HAP-1 (cell line): ENCODE results near the gene CTDNEP1.

Source experiments
- DNase-seq, 2 experiments: peaks; one replicate each; pipeline ENCODE4 v3.0.0-alpha.2; 2016 to 2020; ENCODE audit warnings: low spot score in 2 of 2
- H3K27me3 ChIP-seq: fragments of 250-450 bp; sonication (Bioruptor Pico); 2 replicates; pipeline ENCODE4 v1.5.1; 2020; ENCODE audit warnings: low read depth, mild to moderate bottlenecking, moderate library complexity
- H3K36me3 ChIP-seq: fragments of 250-450 bp; sonication (Bioruptor Pico); replicated peaks from 2 replicates; pipeline ENCODE4 v1.5.1; 2020; ENCODE audit warnings: mild to moderate bottlenecking
- H3K4me1 ChIP-seq: fragments of 250-450 bp; sonication (Bioruptor Pico); 2 replicates; pipeline ENCODE4 v1.5.1; 2020; ENCODE audit warnings: mild to moderate bottlenecking
- H3K4me3 ChIP-seq: fragments of 250-450 bp; sonication (Bioruptor Pico); 2 replicates; pipeline ENCODE4 v1.5.1; 2020; ENCODE audit warnings: mild to moderate bottlenecking, moderate library complexity
- H3K9me3 ChIP-seq: fragments of 250-450 bp; sonication (Bioruptor Pico); 2 replicates; pipeline ENCODE4 v1.5.1; 2020; ENCODE audit warnings: mild to moderate bottlenecking, moderate library complexity
- in situ Hi-C: fragments of 300-500 bp; cut with MboI; formaldehyde crosslinking; loops from 3 replicates; pipeline ENCODE4 v1.14.3; 2020; ENCODE audit warnings: low sequenced_read_pairs, inconsistent platforms, mixed read lengths

CTDNEP1 gene

GRCh38 chr17:7284911-7285310 lies 33.4 kb upstream of the CTDNEP1 start:
- H3K4me3 ChIP-seq = no peak overlapping the region
- no peaks in the 10 kb centered on the region; the same call in 1 of the 2 replicates for H3K36me3 ChIP-seq
- H3K9me3 ChIP-seq = no peaks in the 10 kb centered on the region
- no peaks in the 10 kb centered on the region for H3K27me3 ChIP-seq
- no peak for DNase-seq
- in situ Hi-C loops = loop anchor here (5.0 kb wide), 1 partner anchor 62 kb away; no protein-coding TSS in a partner anchor
- peaks cover 8% of the 10 kb centered on the region for H3K4me1 ChIP-seq

GRCh38 chr17:7283471-7284216 lies 32.1 kb upstream of the CTDNEP1 start:
- in situ Hi-C loops = loop anchor here (5.0 kb wide), 1 partner anchor 64 kb away; no protein-coding TSS in a partner anchor
- Histone ChIP-seq H3K4me3 (no peak overlapping the region), H3K9me3 (no peaks in the 10 kb centered on the region), H3K27me3 (no peaks in the 10 kb centered on the region), H3K4me1 (peaks cover 8% of the 10 kb centered on the region), H3K36me3 (no peaks in the 10 kb centered on the region; the same call in 1 of the 2 replicates)
- no peak for DNase-seq

- DNase-seq = no peak
- no peak overlapping the region; the same call in 1 of the 2 replicates for H3K4me3 ChIP-seq
- in situ Hi-C loops = loop anchor here (5.0 kb wide), 1 partner anchor 64 kb away; no protein-coding TSS in a partner anchor
- H3K4me1 ChIP-seq = peaks cover 8% of the 10 kb centered on the region
- H3K9me3 ChIP-seq = no peaks in the 10 kb centered on the region
- H3K36me3 ChIP-seq = no peaks in the 10 kb centered on the region; the same call in 1 of the 2 replicates
- no peaks in the 10 kb centered on the region for H3K27me3 ChIP-seq
These were observed 31.3 kb upstream of the CTDNEP1 start for GRCh38 chr17:7282752-7283321.

DNA sequence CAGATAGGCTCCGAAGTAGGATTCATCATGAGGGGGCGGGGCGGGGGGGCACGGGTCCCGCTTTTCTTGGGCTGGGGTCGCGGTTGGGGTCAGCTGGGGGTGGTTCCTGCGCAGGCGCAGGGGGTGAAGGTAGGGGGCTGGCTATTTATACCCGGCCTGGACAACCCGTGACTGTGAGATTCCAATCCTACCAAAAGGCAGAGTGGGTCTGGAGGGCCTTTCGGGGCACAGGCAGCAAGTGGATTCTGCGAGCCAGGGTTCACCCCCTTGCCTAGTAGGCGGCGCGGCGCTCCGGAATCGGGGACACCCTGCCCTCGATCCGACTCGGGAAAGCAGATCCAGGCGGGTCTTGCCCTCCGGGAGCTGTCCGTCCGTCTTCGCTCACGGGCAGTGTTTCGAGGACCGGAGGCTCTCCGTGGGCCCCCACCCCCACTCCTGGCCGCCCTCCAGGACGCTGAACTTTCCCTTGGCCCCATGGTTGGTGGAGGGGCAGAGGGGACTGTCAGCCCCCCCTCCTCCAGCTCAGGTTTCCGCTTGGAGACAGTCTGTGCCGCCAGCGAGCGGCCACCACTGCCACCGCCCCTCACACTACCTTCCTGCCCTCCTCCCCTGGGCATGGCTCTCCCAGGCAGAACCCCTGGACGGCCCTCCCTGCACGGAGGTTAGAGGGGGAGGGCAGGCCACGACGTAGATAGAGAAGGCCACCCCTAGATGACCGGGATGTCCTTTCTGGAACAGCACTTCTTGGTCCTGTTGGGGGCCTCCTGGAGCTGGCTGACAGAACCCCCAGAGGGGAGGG lies 30.6 kb upstream of the CTDNEP1 start:
- peak in 1 of 2 experiments; percentile 35 for DNase-seq
- H3K27me3 ChIP-seq = no peaks in the 10 kb centered on the region
- H3K36me3 ChIP-seq = no peaks in the 10 kb centered on the region; the same call in 1 of the 2 replicates
- in situ Hi-C loops = loop anchor here (5.0 kb wide), 1 partner anchor 65 kb away; no protein-coding TSS in a partner anchor
- H3K9me3 ChIP-seq = no peaks in the 10 kb centered on the region
- peaks cover 8% of the 10 kb centered on the region for H3K4me1 ChIP-seq
- H3K4me3 ChIP-seq = peak overlapping the region; percentile 75

DNA sequence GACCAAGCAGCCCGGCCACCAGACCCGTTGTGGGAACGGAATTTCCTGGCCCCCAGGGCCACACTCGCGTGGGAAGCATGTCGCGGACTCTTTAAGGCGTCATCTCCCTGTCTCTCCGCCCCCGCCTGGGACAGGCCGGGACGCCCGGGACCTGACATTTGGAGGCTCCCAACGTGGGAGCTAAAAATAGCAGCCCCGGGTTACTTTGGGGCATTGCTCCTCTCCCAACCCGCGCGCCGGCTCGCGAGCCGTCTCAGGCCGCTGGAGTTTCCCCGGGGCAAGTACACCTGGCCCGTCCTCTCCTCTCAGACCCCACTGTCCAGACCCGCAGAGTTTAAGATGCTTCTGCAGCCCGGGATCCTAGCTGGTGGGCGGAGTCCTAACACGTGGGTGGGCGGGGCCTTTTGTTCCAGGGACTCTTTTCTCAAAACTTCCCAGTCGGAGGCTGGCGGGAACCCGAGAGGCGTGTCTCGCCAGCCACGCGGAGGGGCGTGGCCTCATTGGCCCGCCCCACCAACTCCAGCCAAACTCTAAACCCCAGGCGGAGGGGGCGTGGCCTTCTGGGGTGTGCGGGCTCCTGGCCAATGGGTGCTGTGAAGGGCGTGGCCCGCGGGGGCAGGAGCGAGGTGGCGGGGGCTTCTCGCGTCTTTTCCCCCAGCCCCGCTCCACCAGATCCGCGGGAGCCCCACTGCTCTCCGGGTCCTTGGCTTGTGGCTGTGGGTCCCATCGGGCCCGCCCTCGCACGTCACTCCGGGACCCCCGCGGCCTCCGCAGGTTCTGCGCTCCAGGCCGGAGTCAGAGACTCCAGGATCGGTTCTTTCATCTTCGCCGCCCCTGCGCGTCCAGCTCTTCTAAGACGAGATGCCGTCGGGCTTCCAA lies 29.8 kb upstream of the CTDNEP1 start, which contains the start of gene SLC2A4:
TSS of gene SLC2A4 (plus strand) at position 645 of the 879 bp plus-strand sequence. CDS start at position 862, 217 bp downstream.
- peak; percentile 95 to 99 for DNase-seq
- H3K9me3 ChIP-seq = no peaks in the 10 kb centered on the region
- no peaks in the 10 kb centered on the region; the same call in 1 of the 2 replicates for H3K36me3 ChIP-seq
- peak within 1 kb of the TSS; percentile 75 for H3K4me3 ChIP-seq
- in situ Hi-C loops = loop anchor here (5.0 kb wide), 1 partner anchor 66 kb away; no protein-coding TSS in a partner anchor
- H3K27me3 ChIP-seq = no peaks in the 10 kb centered on the region
- peaks cover 8% of the 10 kb centered on the region for H3K4me1 ChIP-seq

DNA sequence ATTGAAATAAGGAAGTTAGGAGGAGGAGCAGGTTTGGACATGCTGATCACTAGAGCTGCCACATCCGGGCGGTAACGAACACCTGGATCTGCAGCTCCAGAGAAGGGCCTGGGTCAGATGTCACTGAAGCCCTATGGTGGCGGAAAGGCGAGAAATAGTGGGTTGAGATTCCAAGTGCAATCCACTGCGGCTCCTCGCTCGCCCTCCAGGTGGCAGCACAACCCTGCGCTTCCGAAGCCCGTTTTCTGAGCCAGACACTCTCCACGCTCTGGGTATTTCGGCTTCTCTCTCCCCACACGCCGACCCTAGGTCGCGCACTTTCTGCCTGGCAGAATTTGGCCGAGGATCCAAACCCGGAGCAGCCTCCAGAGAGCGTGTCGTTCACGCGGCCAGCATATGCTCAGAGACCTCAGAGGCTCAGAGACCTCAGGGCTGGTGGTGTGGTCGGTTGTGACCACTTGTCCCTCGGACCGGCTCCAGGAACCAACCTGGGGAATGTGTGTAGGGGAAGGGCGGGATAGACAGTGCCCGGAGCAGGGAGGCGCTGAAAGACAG lies 29.1 kb upstream of the CTDNEP1 start:
- Histone ChIP-seq H3K36me3 (no peaks in the 10 kb centered on the region), H3K4me1 (peaks cover 8% of the 10 kb centered on the region), H3K27me3 (no peaks in the 10 kb centered on the region), H3K9me3 (no peaks in the 10 kb centered on the region), H3K4me3 (peak overlapping the region; percentile 75)
- DNase-seq = peak; percentile 85 to 92
- in situ Hi-C loops = loop anchor here (5.0 kb wide), 1 partner anchor 67 kb away; no protein-coding TSS in a partner anchor

DNA sequence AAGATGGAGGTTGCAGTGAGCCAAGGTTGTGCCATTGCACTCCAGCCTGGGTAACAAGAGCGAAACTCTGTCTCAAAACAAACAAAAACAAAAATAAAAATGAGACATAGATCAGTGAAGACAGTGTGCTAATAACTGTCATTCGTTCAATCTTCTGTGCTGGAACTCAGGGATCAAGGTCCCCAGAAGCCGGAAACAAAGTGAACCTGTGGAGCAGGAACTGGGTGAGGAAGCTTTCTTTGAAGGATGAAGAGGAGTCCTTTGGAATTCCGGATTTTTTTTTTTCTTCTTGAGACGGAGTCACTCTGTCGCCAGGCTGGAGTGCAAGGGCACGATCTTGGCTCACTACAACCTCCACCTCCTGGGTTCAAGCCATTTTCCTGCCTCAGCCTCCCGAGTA lies 27.9 kb upstream of the CTDNEP1 start:
- no peaks in the 10 kb centered on the region for H3K27me3 ChIP-seq
- in situ Hi-C loops = no loop called here
- no peak for DNase-seq
- no peaks in the 10 kb centered on the region for H3K9me3 ChIP-seq
- H3K36me3 ChIP-seq = no peaks in the 10 kb centered on the region
- H3K4me1 ChIP-seq = peaks cover 8% of the 10 kb centered on the region
- no peak overlapping the region for H3K4me3 ChIP-seq

DNA sequence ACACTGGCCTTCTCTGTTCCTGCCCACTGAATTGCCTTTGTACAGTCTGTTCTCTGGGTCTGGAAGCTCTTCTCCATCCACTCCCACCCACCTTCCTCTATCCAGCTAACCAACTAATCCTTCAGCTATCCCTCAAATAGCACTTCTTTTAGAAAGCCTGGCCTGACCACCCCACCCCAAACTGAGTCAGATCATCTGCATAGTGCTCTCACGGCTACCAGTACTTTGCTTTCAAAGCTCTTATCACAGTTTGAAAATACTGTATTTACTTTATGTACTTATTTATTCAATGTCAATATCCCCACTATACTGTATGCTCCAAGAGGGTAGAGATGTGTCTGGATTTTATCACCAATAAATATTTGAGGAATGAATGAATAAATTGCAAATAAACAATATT lies 15.2 kb upstream of the CTDNEP1 start:
- Histone ChIP-seq H3K4me1 (peaks cover 29% of the 10 kb centered on the region), H3K4me3 (no peak overlapping the region), H3K9me3 (no peaks in the 10 kb centered on the region), H3K36me3 (no peaks in the 10 kb centered on the region), H3K27me3 (no peaks in the 10 kb centered on the region)
- DNase-seq = no peak
- in situ Hi-C loops = no loop called here

DNA sequence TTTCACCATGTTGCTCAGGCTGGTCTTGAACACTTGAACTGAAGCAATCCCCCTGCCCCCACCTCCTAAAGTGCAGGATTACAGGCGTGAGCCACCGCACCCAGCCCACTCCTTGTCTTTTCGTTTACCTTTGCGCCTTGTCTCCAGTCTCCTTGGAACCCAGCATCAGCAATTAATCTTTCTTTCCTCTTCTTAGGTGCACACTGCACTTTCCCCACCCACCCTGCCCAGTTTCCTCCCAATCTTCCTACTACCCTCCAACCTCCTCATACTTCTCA lies 12.2 kb upstream of the CTDNEP1 start:
- H3K4me3 ChIP-seq = no peak overlapping the region
- peak in 1 of 2 experiments; percentile 17 for DNase-seq

DNA sequence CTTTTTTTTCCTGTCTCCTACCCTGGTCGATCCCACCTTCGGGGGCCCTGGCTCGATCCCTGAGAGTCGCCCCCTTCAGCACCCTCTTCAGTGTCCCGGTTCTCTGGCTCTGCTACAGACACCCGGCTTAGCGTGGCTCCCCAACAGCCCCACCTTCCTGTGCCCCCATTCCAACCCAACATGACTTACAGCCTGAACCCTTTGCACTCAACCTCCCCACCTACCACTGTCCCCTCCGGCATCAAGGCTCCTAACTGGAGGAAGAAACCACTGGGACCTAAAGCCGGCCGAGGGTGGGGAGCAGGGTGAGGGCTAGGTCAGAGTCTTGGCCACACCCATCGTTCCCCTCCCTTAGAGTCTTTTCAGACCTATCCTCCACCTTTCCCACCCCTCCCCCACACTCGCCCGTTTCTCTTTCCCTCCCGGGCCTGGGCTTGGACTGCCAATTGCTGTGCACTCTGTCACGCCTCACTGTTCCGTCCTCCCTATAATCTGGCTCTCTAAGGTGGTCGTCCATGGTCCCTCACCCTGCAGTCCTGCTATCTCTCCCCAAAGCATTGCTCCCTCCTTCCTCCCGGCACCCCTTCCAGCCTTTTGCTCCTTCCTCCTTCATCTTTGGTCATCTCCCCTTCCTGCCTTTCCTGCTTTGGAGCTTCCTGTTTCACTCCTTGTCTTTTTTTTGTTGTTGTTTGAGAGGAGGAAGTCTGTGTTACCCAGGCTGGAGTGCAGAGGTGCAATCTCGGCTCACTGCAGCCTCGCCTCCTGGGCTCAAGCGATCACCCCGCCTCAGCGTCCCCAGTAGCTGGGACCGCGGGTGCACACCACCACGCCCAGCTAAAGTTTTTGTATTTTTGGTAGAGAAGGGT lies 11.6 kb upstream of the CTDNEP1 start:
- peak; percentile 46 to 82 for DNase-seq
- Histone ChIP-seq H3K4me3 (no peak overlapping the region), H3K9me3 (no peaks in the 10 kb centered on the region), H3K36me3 (peaks cover 21% of the 10 kb centered on the region), H3K4me1 (peaks cover 29% of the 10 kb centered on the region), H3K27me3 (no peaks in the 10 kb centered on the region)
- in situ Hi-C loops = no loop called here

More for the DNA sequence above, 12.2 kb upstream of the CTDNEP1 start:
- Histone ChIP-seq H3K9me3 (no peaks in the 10 kb centered on the region), H3K27me3 (no peaks in the 10 kb centered on the region), H3K36me3 (peaks cover 15% of the 10 kb centered on the region), H3K4me1 (peaks cover 29% of the 10 kb centered on the region)
- in situ Hi-C loops = no loop called here

GRCh38 chr17:7262192-7262934 lies 10.8 kb upstream of the CTDNEP1 start, which contains the start of gene CLDN7:
Gene CLDN7, minus strand, starts transcription at chr17:7262478. Its CDS starts 435 bp downstream, at chr17:7262043.
- Histone ChIP-seq H3K36me3 (peaks cover 28% of the 10 kb centered on the region), H3K9me3 (no peaks in the 10 kb centered on the region), H3K4me1 (peaks cover 29% of the 10 kb centered on the region), H3K27me3 (no peaks in the 10 kb centered on the region), H3K4me3 (no peak within 1 kb of the TSS)
- DNase-seq = no peak
- in situ Hi-C loops = no loop called here
